NCI-H1436 (cell line): ENCODE measurements around the gene SIX1.

Source experiments
- DNase-seq: peaks from one replicate; lab custom pipeline; 2025; lab: John Stamatoyannopoulos, UW

SIX1 gene

DNA sequence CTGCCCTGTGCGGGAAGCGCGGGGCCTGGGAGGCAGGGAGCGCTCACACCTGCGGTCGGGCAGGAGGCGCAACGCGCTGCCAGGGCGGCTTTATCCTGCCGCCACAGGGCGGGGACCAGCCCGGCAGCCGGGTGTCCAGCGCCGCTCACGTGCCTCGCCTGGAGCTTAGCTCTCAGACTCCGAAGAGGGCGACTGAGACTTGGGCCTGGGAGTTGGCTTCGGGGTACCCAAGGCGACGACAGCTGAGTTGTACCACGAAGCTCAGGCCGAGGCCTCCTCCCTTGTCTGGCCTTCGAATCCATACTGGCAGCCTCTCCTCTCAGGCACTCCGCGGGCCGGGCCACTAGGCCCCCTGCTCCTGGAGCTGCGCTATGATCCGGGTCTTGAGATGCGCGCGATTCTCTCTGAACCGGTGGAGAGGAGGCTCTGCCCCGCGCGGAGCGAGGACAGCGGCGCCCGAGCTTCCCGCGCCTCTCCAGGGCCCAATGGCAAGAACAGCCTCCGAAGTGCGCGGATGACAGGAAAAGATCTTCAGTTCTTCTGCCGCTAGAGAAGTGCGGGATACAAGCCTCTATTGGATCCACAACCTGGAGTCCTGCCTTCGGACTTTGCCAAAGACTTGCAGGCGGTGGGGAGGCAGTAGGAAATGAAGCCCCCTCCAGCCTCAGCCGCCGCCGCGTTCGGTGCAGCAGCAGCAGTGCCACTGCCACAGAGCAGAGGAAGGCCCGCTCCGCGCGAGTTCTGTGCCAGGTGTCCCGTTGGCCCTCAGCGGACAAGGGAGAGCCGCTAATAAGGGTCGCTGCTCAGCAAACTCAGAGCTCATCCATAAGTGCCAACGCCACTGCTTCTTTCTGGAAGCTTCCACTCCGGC, 6.8 kb downstream of the SIX1 start:
- DNase-seq, result no peak

DNA sequence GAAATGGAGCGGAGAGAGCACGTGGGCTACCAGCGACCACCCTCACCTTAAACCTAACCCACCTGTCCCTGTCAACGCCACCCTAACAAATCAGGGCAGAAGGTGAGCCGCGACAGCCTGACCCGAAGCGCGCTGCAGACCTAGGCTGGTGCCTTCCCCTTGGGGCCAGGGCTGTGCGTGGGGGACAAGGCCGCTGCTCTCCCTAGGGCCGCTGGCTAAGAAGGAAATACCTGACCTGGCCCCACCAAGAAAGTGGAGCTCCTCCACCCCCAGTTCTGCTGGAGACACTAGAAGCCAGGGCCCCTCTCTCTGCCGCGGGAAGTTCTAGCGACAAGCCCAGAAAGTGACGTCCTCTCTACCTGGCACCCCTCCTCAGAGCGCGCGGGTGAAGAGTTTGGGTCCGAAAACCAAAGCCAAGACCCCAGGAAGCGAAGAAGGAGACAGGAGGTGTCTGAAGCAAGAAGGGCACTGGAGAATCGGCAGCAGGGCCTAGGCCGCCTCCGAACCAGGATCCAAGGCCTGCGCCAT, 7.5 kb downstream of the SIX1 start:
- DNase-seq, result no peak

DNA sequence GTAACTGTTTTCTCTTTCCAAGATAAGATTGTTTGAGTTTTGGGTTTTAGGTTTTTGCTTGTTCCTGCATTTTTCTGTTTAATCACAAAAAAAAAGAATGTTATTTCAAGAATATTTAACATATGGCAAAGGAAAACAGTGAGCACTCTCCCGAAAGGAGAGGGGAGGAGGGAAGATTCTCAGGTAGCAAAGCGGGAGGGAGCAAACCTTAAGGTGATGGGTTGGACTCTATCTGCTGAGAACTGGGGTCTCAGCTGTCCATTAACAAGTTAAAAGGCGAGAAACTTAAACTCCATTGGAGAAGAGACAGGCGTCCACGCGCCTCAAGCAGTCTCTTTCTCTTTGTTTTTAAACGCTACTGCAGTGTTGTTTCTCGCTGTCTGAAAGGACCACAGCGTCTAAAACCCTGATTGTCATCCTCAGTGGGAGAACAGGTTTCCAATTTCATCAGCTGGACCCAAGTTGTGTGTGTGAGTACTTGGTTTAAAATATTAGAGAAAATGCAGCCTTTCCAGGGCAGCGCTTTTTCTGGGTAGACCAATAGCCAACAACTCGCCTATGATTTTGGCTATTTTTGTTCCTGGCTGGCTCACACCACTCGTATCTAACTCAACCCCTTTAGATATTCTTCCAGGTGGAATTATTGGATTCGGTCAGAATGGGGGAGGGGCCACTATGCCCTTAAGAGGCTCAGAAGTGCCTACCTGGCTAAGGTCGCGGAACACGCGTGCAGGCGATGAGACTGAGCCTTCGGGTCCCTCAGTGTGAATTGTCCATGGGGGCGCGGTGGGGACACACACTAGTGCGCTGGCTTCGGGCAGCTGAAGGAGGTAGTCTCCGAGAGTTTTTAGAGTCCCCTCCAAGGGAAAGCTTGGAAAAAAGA, 8.2 kb downstream of the SIX1 start:
- DNase-seq, result no peak

DNA sequence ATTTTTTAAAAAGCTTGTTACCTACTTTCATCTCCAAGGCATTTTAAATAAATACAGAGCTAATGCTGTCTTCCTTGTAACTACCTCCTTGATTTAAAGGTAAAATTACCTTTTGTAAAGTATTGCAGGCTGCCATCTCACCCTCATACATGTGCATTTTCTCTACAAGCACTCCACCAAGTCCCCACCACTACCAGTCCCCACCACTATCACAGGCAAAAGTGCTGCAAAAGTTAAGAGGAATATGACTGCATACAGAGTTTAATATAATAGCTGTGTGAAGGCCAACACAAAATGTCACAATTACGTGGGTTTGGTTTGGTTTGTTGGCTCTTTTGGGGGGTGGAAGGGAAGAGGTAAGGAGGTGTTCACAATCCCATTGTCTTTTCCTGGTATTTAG, 9.6 kb downstream of the SIX1 start:
- DNase-seq, result no peak

DNA sequence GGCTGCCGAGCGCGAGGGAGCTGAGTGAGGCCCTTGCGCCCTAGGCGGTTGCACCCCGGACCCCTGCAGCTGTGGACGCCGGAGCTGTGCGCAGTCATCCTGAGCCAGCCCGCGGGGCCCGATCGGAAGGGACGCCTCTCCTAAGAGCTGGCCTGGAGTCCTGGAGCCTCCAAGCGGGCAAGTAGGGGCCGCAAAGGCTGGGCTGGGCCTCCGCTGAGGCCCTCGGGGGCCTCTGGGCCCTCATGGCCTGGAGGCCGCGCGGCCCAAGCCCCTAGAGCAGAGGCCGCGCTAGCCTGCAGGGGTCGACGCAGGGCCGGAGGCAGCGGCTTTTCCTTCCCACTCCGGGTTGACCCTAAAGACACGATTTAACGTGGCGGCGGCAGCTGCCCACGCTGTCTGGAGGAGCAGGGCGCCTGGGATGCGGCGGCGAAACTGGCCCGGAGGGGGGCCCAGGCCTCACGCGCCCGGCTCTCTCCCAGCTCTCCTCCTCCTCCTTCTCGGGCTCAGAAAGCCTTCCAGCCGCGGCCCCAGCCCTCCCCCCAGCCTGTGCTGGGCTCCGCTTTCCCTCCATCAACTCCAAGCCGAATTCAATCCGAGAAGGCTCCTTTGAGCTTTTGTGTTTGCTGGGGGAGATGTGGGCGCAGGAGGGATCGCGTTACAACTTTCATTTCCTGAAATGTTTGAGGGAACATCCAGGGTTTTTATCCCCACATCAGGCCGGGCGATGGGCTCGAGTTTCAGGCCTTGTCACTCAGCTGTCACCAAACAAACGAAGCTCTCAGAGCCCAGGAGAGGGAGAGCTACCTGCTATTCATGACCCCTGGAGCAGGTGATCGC, 11.6 kb downstream of the SIX1 start:
- DNase-seq, result no peak

DNA sequence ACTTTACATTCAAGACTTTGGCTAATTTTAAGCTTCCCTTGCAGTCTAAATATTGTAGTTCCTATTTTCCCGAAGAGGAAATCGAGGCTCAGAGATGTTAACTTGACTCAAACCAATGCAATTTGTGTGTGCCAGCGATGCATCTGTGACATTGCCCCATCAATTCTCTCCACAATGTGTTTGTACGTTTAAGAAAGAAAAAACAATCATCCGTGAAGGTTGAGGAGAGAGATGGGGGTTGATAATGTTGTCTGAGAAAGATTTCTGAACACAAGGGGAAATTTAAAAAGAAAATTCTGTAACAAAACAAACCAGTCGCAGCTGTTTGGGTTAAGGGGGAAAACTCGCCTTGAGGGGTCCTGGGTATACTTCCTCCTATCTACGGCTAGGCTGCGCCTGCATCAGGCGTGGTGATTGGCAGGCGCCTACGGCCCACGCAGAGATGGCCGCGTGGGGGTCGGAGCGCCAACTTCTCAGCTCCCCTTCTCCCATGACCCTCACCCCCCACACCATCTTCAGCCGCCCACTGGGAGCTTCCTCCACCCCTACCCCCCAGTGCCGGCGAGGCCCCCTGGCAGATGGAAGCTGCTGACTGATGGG, 12.3 kb downstream of the SIX1 start:
- DNase-seq, result no peak

DNA sequence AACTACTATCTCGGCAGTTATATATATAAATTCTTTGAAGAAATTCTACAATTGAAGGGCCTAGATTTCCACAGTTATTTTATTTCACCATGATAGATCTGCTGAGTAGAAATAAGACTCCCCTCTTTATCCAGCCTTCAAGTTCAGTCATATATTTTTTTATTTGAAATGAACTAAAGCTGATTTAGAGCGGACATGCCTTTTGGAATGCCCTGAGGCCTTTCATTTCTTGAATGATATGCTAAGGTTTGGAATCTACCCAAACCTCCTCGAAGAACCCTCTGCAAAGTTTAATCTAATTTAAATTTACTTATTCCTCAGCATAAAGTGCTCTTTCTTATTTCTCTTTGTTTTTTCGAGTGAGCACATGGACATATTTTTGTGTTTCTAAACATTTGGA, 15.1 kb downstream of the SIX1 start:
- DNase-seq, result no peak

DNA sequence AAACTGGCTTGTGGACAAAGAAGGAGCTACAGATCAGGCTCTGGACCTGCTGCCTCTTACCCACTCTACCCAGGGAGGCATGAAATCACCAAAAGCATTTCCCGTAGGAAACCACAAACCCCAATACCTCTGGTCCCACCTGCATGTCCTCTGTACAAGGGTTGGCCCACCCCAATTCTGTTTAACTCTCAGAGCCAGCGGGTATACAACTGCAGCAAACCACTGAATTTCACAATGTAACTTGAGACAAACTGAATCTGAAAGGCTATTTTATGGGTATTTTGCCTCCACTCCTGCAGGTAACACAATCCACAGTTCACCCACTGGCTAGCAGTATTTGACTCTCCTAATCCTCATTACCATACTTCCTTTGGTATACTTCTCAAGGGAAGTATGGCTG, 16.5 kb downstream of the SIX1 start:
- no peak for DNase-seq

DNA sequence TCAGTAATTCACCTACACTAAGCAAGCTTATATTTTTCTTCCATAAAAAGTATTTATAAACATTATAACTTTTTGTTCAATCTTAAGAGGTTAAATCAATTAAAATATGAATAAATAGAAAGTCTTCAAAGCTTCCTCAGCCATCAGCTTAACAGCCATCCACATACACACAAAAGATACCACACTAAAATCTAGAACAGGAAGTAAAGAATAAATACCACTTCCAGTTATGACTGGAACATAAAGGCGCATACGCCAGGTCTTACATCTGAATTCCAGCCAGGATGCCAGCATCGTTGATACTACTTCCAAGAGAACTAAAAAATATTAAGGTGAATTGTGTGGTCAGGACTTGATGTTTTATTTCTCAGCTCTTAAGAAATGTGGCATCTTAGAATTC, 17.0 kb downstream of the SIX1 start:
- no peak for DNase-seq

DNA sequence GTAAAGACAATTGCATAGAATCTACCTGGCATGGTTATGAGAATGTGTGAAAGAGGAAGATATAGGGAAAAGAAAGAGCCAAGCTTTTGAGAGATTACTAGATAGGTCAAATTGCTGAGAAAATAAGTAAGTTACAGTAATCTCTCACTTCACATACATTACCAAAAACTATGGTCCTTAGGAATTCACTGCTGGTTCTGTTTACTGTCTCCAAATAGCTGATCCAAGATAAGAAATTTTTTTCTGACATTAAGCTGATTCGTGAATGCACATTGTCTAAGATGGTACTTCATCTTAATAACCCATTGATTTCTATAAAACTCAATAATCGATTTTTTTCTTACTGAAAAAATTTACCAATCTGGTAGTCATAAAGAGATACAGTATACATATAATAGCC, 17.4 kb downstream of the SIX1 start:
- no peak for DNase-seq

DNA sequence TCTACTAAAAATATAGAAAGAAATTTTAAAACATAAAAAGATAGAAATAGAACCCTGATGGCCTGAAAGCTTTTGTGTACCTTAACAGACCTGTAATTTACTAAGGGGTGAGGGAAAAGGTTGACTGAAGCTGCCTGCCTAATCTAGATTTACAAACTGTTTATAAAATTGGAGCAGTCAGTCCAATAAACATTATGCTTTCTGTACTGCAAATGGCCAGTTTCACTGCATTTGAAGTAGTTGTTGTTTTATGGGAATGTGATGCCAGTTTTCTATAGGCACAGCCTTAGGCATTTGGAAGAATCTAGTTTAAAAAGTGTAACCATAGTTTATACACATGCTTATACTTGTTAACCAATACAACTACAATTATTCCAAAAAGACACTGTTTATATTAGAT, 19.1 kb downstream of the SIX1 start:
- DNase-seq, result no peak

DNA sequence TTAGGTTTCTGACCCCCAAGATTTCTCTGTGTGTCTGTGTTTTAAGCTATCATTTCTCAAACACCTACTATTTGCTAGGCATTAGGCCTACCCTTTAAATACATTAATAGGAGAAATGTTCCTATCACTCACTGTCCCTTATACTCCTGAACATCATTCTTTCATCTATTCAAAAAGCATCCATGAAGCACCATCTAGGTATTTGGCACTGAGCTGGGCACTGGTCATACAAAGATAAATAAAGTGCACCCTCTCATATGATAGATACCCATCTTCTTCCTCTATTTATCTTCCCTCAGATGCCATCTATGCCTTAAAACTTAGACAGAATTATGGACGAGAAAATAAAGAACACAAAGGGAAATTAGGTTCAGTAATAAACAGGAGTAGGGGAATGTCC, 20.4 kb downstream of the SIX1 start:
- no peak for DNase-seq

DNA sequence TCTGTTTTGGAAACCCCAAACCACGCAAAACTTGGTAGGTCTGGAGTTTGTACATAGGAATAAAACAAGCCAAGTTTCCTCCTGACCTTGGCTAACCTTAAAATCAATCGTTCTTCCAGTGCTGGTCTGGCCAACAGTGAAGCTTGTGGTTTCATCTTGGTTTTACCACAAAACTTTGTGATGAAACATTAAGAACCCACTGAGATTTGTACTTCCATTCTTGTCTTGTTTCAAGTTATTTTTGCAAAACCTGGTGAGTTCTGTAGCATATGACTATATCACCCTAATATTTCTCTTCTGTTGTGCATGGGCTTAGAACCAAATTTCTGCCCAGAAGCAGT, 26.4 kb downstream of the SIX1 start:
- DNase-seq, result no peak

DNA sequence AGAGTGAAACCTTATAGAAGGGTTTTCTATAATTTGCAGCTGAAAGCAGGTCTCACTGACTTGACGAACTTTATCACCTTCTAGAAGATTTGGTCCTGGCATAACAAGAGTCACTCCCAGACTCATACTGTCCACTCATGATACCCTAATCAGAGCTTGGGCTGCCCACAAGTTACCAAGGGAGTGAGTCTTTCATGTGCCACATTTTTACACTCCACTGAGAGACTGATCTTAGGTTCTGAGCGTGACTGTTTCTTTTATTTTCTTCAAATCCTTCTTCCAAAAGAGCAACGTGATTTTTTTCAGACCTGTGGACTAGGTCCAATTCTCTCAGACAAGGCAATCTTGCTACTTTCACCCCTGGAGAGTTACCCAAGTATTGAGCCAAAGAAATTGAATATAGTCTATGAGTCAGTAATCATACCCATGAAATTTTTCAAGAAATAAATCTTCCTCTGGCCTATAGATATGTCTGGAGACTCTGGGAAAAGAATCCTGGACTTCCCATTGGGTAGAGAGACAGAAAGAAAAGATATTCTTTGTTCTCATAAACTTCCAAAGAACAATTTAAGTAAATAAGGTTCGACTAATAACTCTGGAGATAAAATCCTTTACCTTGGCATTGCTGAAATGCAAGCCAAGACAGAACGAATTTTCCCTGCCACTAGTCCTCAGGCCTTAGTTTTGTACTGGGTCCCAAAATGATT, 26.9 kb downstream of the SIX1 start:
- DNase-seq, result no peak

DNA sequence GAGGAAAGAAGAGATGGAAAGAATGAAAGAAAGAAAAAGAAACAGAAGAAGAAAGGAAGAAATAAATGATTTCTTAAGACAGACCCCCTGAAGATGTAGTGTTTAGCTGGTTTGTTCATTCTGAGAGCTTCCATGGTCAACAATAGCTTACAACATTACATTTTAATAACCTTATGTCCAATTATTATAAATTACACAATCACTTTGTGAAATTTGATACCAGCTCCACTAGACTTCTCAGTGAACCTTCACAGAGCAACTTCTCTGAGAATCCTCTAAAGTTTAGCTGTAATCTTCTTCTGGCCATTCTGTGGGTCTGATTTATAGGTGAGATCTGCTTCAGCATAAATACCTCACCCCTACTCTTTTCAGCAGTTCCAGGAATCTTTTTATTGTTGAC, 27.9 kb downstream of the SIX1 start:
- no peak for DNase-seq

DNA sequence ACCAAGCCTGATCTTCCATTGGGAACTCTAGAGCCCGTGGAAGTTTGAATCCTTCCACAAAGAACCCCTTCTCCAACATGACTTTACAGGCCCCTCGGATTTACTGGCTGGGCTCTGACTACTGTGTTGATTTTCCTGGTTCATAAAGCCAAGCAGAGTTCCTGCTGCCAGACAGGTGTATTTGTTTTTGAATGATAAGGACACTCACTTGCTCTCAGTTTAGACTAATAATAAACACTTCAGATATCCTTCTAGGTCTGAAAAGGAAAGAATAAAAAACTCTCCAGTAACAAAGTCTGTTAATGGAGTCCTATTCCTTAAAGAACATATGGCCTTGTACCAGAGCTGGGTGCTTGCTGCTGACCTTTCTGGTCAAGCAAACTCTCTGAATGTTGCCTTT, 31.0 kb downstream of the SIX1 start:
- no peak for DNase-seq

DNA sequence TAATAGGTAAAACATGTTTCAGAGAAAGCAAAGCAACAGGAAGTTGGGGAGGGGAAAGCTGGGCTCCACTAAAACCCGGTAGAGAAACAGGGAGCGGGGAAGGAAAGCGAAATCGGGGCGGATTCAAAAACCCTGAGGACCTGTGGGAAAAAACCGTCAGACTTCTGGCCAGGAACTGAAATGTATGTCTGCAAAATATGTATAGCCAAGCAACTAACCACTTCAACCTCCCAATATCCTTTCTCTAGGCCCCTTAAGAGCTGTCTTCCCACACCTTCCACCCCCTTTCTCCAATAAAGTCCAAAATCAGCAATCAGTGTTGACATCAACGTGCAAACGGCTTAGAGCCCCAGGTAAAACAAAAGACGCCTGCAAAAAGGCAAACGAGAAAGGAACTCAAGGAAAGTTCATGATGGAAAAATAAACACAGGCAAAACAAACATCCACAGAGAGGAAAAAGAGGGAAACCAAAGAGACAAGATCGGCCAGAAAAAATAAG, 32.8 kb downstream of the SIX1 start:
- DNase-seq, result no peak

DNA sequence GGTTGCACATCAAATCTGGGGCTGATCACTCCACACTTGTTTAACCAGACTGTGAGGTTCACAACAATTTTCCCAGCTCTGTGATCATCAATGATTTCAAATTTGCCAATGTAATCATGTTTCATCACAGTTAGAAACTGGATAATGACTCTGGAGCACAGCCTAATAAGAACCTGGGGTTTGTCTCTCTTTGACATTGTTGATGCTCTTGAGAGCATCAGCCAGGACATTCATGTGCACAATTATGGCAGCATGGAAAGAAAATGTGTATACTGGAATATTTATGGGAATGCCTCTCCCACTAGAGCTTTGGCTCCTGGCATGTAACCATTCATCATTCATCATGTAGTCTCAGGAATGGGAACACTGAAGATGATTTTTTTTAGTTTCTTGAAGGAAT, 47.0 kb downstream of the SIX1 start:
- no peak for DNase-seq

DNA sequence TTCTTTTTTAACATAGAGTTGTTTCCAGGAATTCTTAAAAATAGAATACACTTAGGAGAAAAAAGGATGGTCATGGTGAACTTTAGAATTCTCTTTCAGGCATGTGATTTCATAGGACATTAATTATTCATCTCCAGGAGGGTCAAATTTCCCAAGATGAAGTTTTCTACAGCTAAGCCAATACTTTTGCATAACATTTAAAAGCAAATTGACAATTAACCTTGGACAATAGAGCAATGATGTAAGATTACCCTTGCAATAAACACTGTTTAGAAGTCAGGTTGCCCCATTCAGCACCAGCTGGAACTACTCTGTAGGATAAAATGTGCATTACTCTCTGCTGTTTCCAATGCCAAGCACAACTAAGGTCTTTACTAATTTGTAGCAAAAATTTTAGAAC, 49.5 kb downstream of the SIX1 start:
- no peak for DNase-seq

DNA sequence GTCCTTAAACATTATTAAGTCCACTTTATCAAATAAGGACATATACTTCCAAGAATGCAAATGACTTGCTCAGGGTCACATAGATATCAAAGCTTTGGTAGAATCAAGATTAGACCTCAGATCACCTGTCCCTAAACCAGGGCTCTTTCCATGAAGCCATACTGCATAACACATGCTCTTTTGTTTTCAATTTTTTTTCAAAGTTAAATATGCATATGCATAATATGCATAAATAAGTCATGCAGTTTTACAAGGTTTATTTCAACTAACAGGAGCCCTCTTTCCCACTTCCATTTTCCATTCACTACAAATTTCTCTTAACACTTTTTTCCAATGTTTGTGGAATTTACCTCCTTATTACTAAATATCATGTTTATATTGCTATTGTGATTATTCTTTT, 53.1 kb downstream of the SIX1 start:
- DNase-seq, result no peak

DNA sequence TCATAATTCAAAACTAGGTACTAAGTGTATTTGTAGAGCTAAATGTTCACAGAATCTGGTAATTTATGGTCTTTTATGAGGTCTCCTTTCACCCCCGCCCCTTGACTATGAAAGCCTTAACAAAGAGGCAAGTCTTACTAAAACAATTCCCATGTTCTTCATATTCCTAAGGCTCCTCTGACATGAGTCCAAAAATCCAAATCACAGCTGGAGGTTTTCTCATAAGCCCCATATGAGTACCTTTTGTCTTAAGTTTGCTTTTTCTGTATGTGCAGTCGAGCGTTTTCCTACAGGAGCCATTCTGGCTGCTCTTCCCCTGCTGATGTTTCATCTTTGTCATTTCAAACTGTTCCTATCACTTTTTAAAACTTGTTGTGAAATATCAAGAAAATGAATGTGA, 55.2 kb downstream of the SIX1 start:
- DNase-seq, result no peak
